ENCODE measurements around the gene CENPN. TPM values are rescaled to one million over a fixed set of nuclear protein-coding genes. Genes with fewer than 3 reads are reported as not detected.

The CENPN gene
- total RNA-seq, 6 experiments from 2014 or later: 6.6 to 11.4 (median 7.9) TPM

DNA sequence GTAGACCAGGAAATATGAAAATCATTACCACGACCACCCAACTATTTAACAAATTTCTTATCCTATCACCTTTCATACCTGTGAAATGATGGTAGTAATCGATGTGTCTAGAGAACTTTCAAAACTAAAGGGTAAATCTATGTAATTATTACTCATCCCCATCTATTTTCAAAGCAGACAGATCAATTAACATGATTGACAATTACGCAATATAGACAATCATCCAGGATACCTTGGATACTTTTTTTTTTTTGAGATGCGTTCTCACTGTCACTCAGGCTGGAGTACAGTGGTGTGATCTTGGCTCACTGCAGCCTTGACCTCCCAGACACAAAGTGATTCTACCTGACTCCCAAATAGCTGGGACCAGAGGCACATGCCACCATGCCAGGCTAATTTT, 74.0 kb downstream of the CENPN start:
- intact Hi-C loops (cut with DNase I): no loop called here
- ATAC-seq: no peak

More for the DNA sequence above, 74.0 kb downstream of the CENPN start:
- Histone ChIP-seq H3K9me3 (no peaks in the 10 kb centered on the region), H3K4me3 (no peak overlapping the region), H3K27me3 (no peaks in the 10 kb centered on the region), H3K4me1 (peaks cover 0 to 4% (median 2%) of the 10 kb centered on the region in 4 donors), H3K27ac (no peak overlapping the region), H3K36me3 (peaks cover 0 to 2% (median 0%) of the 10 kb centered on the region in 4 donors)
- DNase-seq: no peak
- 73% methylated on average over 4 of the region's 4 CpGs for WGBS (ENCODE audit: insufficient coverage, low coverage, low lambda C conversion rate, missing lambda C conversion rate)
- TF ChIP-seq POLR2A (IDR thresholded peaks at IDR 0.05): no peak
- no peak for TF ChIP-seq CTCF (IDR thresholded peaks at IDR 0.05)

Small RNAs within 50 kb of the gene (small RNA-seq; reads per million reads assigned to genes)
- 0 reads per million in 2 experiments for gene AC092718.3

Other genes with a start within 250 kb of the CENPN start
- gene CDYL2, start 202.6 kb upstream of the CENPN start, total RNA-seq: 10 to 100 TPM in 1 of 6 experiments, 1 to 10 TPM in 5; 2.2 to 12.7 (median 6.3) TPM
- gene CMC2, start 329 bp upstream of the CENPN start, total RNA-seq: 10 to 100 TPM; 23.5 to 58.3 (median 42.1) TPM
- gene ATMIN, start 28.6 kb downstream of the CENPN start, total RNA-seq: 10 to 100 TPM; 12.8 to 15.5 (median 14.6) TPM
- 1 to 10 TPM in 3 of 6 experiments, under 1 TPM in 2, not detected in 1; 0.55 to 2.0 (median 1.2) TPM for gene C16orf46, start 70.0 kb downstream of the CENPN start, total RNA-seq
- gene GCSH, start 89.2 kb downstream of the CENPN start, total RNA-seq: 10 to 100 TPM; 41.8 to 77.1 (median 52.4) TPM
- under 1 TPM in 5 of 6 experiments, not detected in 1; 0.11 to 0.55 (median 0.31) TPM for gene BCO1, start 231.5 kb downstream of the CENPN start, total RNA-seq